Body of pancreas (tissue), 4 donors: ENCODE data around the gene GPX7.

Experiments
- POLR2A ChIP-seq, 3 donors: fragments of 450-650 bp; IDR thresholded peaks; one replicate each; pipeline ENCODE4 v1.6.1; 2016; ENCODE audit warnings: antibody characterized with exemption in 3 of 3, mild to moderate bottlenecking in 2 of 3
- TF ChIP-seq, protein P1 (sequence below), 7 experiments: fragments of 450-650 bp in 4 of 7; fragments of 200-600 bp in 3 of 7; sonication (generic) in 3 of 7; IDR thresholded peaks; one replicate each; pipeline ENCODE4 v1.5.1; 2016 to 2019; ENCODE audit warnings: antibody characterized with exemption in 7 of 7

DNA sequence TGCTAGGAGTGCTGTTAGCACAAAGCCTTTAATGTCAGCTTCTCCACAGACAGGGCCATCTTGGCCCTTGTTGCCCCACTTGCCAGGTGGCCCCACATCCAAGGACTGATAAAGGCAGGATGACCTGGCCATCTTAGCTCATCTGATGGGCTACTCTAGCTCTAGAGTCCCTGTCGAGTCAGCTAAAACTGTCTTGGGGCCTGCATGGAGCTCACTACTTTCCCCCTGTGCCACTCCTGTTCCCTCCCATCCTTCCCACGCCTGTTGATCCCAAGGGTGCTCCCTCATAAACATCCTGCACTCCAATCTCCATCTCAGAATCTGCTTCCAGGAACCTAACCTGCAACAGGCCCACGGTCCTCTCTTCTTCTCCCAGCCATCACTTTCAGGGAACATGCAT, 652 bp upstream of the GPX7 start:
- TF ChIP-seq, protein P1, sequence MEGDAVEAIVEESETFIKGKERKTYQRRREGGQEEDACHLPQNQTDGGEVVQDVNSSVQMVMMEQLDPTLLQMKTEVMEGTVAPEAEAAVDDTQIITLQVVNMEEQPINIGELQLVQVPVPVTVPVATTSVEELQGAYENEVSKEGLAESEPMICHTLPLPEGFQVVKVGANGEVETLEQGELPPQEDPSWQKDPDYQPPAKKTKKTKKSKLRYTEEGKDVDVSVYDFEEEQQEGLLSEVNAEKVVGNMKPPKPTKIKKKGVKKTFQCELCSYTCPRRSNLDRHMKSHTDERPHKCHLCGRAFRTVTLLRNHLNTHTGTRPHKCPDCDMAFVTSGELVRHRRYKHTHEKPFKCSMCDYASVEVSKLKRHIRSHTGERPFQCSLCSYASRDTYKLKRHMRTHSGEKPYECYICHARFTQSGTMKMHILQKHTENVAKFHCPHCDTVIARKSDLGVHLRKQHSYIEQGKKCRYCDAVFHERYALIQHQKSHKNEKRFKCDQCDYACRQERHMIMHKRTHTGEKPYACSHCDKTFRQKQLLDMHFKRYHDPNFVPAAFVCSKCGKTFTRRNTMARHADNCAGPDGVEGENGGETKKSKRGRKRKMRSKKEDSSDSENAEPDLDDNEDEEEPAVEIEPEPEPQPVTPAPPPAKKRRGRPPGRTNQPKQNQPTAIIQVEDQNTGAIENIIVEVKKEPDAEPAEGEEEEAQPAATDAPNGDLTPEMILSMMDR (IDR thresholded peaks at IDR 0.05): no peak
- TF ChIP-seq POLR2A (IDR thresholded peaks at IDR 0.05): no peak
